UCSD-AML1 (cell line): ENCODE results near the gene COBL.

ENCODE experiments used
- DNase-seq: peaks from one replicate; lab custom pipeline; 2025; ENCODE audit not compliant: unreplicated experiment; lab: John Stamatoyannopoulos, UW

COBL gene

GRCh38 chr7:51126813-51127617 is 189.6 kb downstream of the COBL start:
- DNase-seq: no peak

GRCh38 chr7:51126324-51126723 is 190.3 kb downstream of the COBL start:
- DNase-seq: no peak

- DNase-seq: no peak
Measured at GRCh38 chr7:51124321-51124720, 192.3 kb downstream of the COBL start.

GRCh38 chr7:51123322-51124019 is 193.1 kb downstream of the COBL start:
- no peak for DNase-seq

GRCh38 chr7:51121931-51122425 is 194.6 kb downstream of the COBL start:
- peak; percentile 25 for DNase-seq

GRCh38 chr7:51121036-51121790 is 195.4 kb downstream of the COBL start:
- DNase-seq: no peak

GRCh38 chr7:51118628-51119027 is 198.0 kb downstream of the COBL start:
- no peak for DNase-seq

GRCh38 chr7:51114501-51114900 is 202.1 kb downstream of the COBL start:
- no peak for DNase-seq

- DNase-seq: no peak
Measured at GRCh38 chr7:51113962-51114361, 202.6 kb downstream of the COBL start.

GRCh38 chr7:51113560-51113959 is 203.0 kb downstream of the COBL start:
- no peak for DNase-seq

- no peak for DNase-seq
Measured at GRCh38 chr7:51111241-51111940, 205.2 kb downstream of the COBL start.

GRCh38 chr7:51108134-51108533 is 208.5 kb downstream of the COBL start:
- DNase-seq: no peak

GRCh38 chr7:51104278-51104677 is 212.3 kb downstream of the COBL start:
- no peak for DNase-seq

- DNase-seq: no peak
Measured at GRCh38 chr7:51103718-51104117, 212.9 kb downstream of the COBL start.

- no peak for DNase-seq
Measured at GRCh38 chr7:51102828-51103227, 213.8 kb downstream of the COBL start.

GRCh38 chr7:51101111-51101757 is 215.4 kb downstream of the COBL start:
- DNase-seq: no peak

GRCh38 chr7:51090411-51090810 is 226.2 kb downstream of the COBL start:
- no peak for DNase-seq

GRCh38 chr7:51085034-51085692 is 231.4 kb downstream of the COBL start:
- no peak for DNase-seq

GRCh38 chr7:51084121-51084520 is 232.5 kb downstream of the COBL start:
- no peak for DNase-seq

GRCh38 chr7:51082940-51083533 is 233.6 kb downstream of the COBL start:
- no peak for DNase-seq
